Fibroblast of skin of abdomen (primary cell): ENCODE measurements around the gene TAGLN.
A peak's percentile ranks its signal among the peaks of the same experiment; 100 is the strongest.

Experiments
- DNase-seq: peaks from one replicate; pipeline ENCODE4 v3.0.0-alpha.2; 2013

Gene TAGLN

DNA sequence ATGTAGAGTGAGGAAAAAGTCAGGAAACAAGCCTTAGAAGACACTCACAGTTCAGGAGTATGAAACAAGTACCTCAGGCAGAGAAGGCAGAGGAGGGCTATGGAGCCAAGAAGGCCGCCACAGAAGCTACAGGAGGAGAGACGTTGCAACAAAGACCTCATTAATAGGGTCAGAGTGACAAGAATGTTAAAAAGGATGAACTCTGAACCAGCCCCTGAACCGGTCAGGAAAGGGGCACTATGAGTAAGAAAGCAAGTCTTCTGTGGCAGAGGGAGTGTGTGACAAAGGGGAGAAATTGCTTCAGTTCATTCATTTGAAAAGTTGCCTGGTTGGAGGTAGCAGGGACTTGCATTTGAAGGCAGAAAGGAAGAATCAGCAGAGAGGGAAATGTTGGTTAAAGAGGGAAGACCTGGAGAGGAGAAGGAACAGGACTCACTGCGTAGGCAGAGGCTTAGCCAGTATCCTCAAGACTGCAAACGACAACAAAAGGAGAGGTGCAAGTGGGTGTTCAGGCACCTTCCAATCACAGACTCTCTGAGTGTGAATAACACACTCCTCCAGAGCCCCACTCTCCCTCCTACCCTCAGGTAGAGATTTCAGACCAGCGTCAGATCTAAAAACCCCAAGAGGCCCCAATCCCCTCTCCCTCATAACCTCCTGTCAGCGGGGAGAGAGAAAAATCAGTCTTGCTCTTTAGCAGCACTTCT is 15.4 kb downstream of the TAGLN start:
- no peak for DNase-seq

DNA sequence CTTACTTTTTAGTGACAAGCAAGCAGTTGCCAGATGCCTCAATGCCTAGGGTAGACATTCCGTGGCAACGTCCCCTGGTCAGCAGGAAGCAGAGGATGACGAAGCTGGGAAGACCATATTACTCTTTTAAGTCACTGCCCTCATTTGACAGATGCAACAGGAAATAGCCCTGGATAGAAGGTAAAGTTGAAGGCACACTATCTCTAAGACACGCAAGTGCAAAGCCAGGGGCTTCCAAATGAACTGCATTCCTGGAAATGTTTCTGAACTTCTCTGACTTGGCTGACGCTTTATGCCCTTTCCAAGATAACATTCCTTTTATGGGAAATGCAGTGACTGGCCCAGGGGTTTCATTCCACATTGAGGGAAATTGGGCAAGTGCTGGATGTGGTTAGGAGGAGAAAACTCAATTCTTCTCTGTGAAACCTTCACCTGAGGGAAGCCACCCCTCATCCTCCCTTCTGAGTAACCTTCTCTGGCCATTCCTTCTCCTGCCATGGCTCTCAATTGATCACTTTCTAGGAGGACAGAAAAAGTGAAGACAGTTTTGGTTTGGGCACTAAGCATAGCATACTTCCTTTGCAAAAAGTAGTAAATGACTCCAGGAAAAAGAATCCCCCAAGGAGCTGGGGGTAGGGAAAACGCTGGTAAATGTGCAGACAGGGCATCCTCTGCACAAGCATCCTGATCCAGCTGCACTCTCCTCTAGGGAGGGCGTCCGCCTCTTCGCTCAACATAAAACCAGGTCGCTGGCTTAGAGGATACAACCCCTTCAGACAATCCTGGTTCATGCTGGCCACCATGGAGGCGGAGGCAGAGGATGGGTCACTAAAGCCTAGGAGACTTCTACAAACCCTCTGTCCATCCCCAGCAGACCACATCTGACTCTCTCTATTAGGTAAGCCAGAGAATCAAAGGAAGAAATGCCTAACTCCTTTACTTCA is 18.2 kb downstream of the TAGLN start:
- DNase-seq = peak; percentile 80

- peak; percentile 71 for DNase-seq
Measured at GRCh38 chr11:117218133-117218915, 19.2 kb downstream of the TAGLN start.

DNA sequence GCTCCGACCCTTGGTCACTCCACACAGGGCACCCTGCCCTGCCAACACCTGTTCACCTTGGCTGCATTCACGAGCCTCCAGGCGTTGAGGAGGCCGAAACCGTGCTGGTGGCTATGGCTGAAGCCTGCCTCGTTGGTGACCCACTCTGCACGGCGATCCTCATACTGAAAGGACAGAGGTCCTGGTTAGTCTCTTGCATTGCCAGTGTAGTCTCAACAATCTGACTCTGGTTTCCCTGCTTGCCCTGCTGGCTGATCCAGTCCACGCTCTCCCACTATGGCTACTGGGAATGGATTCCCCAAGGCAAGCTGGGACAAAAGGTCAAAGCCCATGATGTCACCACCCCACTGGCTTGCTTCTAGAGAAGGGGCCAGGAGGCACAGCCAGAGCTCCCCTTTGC is 19.8 kb downstream of the TAGLN start:
- no peak for DNase-seq

- no peak for DNase-seq
Measured at GRCh38 chr11:117219455-117219854, 20.3 kb downstream of the TAGLN start.

GRCh38 chr11:117219995-117220394 is 20.8 kb downstream of the TAGLN start:
- no peak for DNase-seq

DNA sequence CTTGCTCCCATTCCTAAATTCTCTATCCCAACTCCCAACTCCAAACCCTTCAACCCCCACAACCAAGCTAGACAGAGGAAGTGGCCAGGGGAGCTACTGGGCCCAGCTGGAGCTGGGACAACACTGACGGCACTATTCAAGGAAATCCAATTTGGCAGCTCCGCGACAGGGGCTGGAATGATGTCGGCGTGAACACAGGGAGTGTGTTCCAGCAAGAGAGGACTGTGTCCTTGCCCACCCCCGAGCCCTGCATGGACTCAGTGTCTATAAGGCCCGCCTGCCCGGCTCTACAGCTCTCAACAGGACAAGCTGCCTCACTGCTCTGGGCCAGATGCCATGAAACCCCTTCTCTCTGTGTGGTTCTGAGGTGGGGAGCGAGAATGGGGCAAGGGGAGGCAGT is 21.4 kb downstream of the TAGLN start:
- DNase-seq = no peak

GRCh38 chr11:117220999-117221774 is 22.0 kb downstream of the TAGLN start:
- no peak for DNase-seq

DNA sequence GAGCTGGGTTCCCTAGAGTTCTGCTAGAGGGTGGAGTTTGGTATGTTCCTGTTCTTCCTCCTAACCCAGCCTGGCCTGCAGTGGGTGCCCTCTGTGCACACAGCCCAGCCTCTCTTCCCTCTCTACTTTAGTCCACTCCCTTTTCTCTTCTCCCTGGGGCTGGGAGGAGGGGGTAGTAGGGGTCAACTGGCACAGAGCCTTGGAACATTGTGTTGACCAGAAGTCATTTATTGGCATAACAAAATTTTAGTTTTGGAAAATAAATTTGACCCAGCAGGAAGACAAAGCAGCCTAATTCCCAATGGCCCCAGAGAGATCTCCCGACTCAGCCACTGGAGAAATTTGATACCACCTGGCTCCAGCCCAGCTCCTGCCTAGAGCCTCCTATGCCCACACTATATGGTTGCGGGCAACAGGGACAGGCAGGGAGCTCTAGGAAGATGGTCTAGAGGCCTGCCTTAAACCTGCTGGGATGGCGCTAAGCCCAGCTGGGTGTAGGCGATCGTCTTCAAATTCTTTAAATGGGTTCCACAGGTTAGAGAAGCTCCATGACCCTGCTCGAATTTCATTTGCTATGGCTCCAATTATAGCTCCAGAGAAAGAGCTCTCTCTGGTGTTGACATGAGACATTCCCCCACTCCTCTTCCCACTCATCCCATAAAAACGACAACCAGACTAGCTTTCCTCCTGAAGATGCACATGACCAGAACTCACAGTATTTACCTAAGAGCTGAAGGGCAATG is 22.8 kb downstream of the TAGLN start:
- peak; percentile 58 for DNase-seq

- DNase-seq = no peak
Measured at GRCh38 chr11:117222991-117223740, 24.0 kb downstream of the TAGLN start.

DNA sequence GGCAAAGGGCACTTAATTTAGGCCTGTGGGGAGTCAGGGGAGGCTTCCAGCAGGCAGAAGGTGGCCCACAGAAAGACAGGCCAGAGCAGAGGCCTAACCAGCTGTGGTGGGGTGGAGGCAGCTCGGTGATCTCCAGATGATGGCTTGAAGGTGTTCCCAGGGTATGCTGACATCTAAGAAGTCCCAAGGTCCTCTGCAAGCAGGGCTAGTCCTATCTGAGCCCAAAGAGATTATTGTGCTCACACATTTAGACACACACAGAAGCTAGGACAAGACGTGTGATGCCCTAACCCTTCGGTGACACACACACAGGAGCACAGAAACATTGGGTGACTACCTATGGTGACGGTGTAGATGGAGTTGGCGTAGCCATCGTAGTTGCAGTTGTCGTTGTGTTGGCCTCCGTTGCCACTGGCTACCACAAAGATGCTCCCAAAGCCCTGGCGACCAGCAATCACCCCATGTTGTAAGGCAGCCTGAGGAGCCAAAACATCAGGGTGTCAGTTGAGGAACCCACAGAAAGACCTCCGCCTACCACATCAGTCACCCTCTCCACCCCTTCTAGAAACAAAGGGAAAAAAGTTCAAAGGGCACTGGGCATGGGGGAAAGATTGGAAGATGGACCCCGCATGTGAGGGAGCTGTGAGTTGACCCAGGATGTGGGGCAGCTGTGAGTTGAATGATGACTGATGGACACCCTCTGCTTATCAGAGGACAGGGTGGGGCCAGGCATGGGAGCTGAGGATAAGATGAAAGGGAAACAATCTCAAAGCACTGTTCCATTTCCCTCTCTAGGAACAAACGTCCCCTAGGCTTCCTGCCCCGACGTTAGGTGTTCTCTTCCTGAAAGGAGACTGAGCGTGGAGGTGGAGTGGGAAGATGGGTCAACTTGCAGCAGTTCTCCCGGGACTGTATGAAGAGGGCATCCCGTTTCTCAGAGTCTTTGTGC is 24.8 kb downstream of the TAGLN start:
- no peak for DNase-seq

DNA sequence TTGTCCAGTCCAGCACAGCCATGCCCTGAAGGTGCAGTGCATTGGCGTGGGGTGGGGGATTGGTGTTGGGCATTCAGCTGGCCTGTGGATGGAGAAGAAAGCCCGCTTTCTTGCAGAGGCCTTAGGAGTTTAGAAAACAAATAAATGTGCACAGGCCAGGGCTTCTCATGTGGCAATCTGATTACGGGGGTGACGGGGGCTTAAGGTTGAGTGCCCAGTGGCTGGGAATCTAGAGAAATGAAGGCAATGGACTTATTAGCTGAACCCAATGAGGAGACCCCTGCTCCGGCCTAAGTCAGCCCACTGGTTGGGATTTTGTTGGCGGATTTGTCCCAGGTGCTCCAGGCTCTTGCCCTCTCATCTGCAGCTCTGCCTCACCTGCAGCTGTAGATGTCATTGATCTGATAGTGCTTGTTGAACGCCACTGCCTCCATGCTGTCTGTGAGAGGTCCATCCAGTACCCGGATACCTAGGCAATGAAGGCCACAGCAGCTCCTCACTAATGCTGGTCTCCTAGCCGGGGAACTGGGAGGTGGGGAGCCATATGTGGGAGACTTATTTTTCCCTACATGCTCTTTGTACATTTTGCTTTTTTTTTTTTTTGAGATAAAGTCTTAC is 26.5 kb downstream of the TAGLN start:
- no peak for DNase-seq

DNA sequence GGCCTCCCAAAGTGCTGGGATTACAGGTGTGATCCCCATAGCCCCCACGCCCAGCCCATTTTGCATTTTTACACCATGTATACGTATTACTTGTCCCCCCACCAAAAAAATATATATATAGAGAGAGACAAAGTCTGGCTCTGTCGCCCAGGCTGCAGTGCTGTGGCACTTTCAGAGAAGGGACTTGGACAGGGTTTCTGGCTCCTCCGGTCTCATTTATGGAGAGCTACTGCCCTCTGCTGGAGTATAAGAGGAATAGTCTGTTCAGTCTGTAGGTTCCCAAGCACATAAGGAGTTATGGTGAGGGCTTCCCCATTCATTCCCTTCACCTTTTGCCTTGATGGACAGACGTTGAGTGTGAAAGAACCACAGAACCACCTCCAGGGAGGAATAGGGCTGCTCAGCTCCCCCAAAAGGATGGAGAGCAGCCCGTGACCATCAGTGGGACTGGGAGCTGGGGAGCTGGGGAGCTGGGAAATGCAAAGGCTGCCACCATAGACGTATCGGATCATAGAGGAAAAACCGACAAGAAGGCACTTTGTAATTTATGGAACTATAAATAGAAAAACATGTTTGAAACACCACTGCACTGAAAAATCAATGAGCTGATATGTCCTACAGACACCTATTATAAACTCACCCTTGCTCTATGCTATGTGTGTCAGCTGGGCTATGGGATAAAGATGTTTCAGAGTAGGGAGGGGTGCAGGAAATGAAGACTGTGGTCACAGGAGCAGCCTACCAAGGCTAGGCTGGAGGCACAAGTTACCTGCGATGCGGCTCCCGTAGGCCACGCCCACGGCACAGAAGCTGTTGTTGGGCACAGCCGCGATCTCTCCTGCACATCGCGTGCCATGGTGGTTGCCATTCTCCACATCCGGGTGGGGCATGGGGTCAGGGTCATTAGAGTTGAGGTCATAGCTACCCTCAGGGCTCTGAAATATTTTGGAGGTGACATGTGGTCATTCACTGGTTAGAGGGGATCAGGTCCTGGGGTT is 27.5 kb downstream of the TAGLN start:
- peak; percentile 74 for DNase-seq

DNA sequence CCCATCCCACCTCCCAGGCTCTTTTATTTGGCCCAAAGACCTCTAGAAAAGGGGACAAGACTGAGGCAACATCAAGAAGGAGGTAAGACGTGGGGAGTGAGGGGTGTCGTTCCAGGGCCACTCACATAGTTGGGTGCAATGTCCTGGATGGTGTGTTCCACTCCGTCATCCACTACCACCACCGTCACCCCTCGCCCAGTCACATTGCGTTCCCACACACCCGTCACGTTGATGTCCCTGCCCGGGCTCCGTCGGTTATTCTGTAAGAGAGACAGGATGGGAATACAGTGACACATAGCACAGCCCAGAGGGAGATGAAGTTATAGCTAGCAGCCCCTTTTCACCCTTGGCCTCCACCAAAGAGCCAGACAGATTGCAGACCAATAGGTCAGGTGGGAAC is 28.9 kb downstream of the TAGLN start:
- DNase-seq = no peak

DNA sequence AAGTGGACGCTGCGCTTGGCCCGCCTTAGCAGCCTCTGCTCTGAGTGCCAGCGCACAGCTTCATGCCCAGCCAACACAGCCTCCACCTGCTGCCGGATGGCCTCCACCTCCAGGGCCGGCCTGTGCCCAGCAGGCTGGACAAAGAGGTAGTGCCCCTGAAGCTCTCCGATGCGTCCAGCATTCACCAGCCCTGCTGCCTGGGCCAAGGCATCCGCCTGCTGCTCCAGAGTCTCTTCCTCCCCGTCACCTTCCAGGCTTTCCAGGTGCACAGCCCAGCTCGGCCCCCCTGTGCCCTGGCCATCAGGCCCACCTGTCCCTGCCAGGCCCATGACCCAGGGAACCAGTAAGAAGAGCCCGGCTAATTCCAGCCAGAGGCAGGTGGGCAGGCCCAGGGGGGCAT is 30.2 kb downstream of the TAGLN start:
- DNase-seq = no peak

GRCh38 chr11:117229931-117230285 is 30.7 kb downstream of the TAGLN start:
- no peak for DNase-seq

DNA sequence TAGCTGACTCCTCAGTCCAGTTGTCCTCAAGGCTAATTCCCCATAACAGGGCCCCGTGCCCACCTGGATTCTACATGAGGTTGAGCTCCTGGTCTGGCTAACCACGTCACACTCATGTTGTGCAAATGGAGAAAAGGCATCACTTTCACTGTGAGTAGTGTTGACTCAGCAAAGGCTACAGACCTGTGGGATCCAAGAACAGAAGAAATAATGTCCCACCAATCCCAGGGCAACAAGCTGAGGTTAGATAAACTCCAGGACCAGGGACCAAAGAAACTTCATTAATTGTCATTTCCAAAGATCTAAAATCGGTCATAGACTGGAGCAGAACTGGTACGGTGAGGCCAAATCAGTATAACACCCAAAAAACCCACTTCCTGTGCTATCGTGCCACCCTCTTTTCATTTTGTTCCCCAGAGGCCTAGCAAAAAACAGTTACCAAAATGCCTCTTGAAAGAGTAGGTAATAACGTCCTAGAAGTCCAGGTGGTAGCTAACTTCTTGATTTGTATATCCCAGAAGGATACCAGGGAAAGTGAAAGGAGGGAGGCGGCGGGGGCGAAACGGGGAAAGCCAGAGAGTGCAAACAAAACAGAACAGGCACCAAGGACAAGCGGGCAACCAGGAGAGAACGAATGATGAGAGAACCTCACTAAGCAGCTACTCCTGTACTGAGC is 31.3 kb downstream of the TAGLN start:
- no peak for DNase-seq
